ENCODE data around the gene ZGRF1.

The ZGRF1 gene, protein sequence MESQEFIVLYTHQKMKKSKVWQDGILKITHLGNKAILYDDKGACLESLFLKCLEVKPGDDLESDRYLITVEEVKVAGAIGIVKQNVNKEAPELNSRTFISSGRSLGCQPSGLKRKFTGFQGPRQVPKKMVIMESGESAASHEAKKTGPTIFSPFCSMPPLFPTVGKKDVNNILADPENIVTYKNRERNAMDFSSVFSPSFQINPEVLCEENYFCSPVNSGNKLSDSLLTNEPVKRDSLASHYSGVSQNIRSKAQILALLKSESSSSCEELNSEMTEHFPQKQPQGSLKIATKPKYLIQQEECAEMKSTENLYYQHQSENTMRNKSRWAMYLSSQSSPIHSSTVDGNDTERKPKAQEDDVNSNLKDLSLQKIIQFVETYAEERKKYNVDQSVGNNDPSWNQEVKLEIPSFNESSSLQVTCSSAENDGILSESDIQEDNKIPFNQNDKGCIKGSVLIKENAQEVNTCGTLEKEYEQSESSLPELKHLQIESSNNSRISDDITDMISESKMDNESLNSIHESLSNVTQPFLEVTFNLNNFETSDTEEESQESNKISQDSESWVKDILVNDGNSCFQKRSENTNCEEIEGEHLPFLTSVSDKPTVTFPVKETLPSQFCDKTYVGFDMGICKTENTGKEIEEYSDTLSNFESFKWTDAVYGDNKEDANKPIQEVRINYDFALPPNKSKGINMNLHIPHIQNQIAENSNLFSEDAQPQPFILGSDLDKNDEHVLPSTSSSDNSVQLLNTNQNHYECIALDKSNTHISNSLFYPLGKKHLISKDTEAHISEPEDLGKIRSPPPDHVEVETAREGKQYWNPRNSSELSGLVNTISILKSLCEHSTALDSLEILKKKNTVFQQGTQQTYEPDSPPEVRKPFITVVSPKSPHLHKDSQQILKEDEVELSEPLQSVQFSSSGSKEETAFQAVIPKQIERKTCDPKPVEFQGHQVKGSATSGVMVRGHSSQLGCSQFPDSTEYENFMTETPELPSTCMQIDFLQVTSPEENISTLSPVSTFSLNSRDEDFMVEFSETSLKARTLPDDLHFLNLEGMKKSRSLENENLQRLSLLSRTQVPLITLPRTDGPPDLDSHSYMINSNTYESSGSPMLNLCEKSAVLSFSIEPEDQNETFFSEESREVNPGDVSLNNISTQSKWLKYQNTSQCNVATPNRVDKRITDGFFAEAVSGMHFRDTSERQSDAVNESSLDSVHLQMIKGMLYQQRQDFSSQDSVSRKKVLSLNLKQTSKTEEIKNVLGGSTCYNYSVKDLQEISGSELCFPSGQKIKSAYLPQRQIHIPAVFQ (N-terminal part only)
- long read RNA-seq, transcript ZGRF1-207 (6 exons, 794 nt), result major isoform, 11 of 68 reads
- long read RNA-seq, partial matches to known transcripts, result 21 of 68 reads
- long read RNA-seq, other reads (novel, unspliced or antisense), result 32 of 68 reads

DNA sequence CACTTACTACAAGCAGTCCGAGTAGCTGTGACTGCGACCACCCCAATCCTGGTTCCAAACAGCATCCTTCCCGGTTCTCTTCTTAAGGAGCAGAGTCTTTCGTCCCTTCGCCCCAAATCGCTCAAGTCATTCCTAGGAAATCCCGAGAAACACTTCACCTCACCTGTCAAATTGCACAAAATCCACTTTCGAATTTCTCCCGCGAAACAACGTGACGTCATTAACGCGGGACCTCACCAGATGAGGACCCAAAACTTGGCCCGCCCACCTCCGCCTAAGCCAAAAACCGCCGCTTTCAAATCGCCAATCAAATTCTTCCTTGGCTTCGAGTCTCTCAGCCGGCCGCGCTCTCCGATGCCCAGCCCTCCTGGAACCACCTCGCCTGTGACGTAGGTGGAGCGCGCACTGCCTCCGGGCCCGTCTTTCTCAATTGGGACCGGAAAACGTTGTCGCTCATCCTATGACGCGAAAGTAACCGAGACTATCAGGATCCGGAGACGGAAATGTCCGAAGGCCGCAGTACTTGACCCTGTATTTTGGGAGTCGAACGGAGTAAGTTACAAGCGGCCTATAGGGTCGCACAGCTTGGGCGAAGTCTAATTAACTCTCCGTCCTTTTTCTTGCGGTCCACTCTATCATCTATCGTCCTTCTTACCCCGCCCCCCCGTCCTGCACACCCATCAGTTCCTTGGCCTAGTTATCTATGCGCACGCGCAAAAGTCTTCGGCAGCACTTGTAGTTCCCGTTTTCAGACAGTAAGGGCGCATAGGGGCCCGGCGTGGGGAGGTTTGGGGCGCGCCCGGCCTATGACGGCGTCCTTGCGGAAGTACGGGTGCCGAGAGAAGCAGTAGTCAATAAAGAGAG is at the start of gene ZGRF1, which contains the start of gene LARP7:
Gene ZGRF1, minus strand, starts transcription at position 222 of the 864 bp plus-strand sequence. CDS start 3,733 bp downstream, outside the sequence.
Gene LARP7, plus strand, starts transcription at position 456 of the 864 bp plus-strand sequence. CDS start 7,527 bp downstream, outside the sequence.
- Histone ChIP-seq H3K27me3 (ENCODE audit: insufficient read depth, poor library complexity, severe bottlenecking) (no peaks in the 10 kb centered on the region), H3K27ac (replicated peaks) (peak within 1 kb of the TSS; percentile 92), H3K4me3 (replicated peaks; ENCODE audit: insufficient read depth, low read length) (peak within 1 kb of the TSS; percentile 99)
- DNase-seq (ENCODE audit: low read depth in 1 of 2, low spot score in 1 of 2), result peak; percentile 92 to 99
- TF ChIP-seq SPI1 (IDR thresholded peaks at IDR 0.05; ENCODE audit: borderline replicate concordance, low read depth) (peak; percentile 72), POLR2AphosphoS5 (IDR thresholded peaks at IDR 0.05; ENCODE audit: low read depth) (peak; percentile 54), GABPA (IDR thresholded peaks at IDR 0.05; ENCODE audit: low read depth) (peak; percentile 63)
- TF ChIP-seq, protein P1, sequence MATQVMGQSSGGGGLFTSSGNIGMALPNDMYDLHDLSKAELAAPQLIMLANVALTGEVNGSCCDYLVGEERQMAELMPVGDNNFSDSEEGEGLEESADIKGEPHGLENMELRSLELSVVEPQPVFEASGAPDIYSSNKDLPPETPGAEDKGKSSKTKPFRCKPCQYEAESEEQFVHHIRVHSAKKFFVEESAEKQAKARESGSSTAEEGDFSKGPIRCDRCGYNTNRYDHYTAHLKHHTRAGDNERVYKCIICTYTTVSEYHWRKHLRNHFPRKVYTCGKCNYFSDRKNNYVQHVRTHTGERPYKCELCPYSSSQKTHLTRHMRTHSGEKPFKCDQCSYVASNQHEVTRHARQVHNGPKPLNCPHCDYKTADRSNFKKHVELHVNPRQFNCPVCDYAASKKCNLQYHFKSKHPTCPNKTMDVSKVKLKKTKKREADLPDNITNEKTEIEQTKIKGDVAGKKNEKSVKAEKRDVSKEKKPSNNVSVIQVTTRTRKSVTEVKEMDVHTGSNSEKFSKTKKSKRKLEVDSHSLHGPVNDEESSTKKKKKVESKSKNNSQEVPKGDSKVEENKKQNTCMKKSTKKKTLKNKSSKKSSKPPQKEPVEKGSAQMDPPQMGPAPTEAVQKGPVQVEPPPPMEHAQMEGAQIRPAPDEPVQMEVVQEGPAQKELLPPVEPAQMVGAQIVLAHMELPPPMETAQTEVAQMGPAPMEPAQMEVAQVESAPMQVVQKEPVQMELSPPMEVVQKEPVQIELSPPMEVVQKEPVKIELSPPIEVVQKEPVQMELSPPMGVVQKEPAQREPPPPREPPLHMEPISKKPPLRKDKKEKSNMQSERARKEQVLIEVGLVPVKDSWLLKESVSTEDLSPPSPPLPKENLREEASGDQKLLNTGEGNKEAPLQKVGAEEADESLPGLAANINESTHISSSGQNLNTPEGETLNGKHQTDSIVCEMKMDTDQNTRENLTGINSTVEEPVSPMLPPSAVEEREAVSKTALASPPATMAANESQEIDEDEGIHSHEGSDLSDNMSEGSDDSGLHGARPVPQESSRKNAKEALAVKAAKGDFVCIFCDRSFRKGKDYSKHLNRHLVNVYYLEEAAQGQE (IDR thresholded peaks at IDR 0.05; ENCODE audit: insufficient replicate concordance, low read depth), result peak; percentile 26
- TF ChIP-seq, protein P2, sequence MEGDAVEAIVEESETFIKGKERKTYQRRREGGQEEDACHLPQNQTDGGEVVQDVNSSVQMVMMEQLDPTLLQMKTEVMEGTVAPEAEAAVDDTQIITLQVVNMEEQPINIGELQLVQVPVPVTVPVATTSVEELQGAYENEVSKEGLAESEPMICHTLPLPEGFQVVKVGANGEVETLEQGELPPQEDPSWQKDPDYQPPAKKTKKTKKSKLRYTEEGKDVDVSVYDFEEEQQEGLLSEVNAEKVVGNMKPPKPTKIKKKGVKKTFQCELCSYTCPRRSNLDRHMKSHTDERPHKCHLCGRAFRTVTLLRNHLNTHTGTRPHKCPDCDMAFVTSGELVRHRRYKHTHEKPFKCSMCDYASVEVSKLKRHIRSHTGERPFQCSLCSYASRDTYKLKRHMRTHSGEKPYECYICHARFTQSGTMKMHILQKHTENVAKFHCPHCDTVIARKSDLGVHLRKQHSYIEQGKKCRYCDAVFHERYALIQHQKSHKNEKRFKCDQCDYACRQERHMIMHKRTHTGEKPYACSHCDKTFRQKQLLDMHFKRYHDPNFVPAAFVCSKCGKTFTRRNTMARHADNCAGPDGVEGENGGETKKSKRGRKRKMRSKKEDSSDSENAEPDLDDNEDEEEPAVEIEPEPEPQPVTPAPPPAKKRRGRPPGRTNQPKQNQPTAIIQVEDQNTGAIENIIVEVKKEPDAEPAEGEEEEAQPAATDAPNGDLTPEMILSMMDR (IDR thresholded peaks at IDR 0.05; ENCODE audit: insufficient read depth, low read length), result peak; percentile 65

DNA sequence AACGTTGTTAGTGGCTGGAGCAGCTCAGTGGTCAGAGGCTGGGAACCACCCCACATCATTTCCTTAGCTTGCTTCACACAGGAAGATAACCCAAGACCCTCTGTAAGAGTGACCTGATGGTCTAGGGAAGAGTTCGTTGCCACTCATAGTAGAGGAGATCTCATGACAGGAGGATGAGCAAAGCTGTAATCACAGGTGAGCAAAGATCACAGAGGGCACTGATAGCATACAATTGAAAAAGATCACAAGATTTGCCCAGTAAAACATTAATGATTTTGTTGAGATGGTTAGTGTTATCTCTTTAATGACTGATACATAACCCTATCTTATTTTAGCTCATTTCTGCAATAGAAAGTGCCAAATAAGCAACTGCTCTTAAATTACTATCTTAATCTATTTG is 44.3 kb upstream of the ZGRF1 start:
- no peaks in the 10 kb centered on the region for H3K27me3 ChIP-seq (ENCODE audit: insufficient read depth, poor library complexity, severe bottlenecking)
- DNase-seq (ENCODE audit: low read depth in 1 of 2, low spot score in 1 of 2), result no peak
- no peak overlapping the region for H3K4me3 ChIP-seq (replicated peaks; ENCODE audit: insufficient read depth, low read length)
- no peak for TF ChIP-seq POLR2AphosphoS5 (IDR thresholded peaks at IDR 0.05; ENCODE audit: low read depth)
- TF ChIP-seq, protein P2 (IDR thresholded peaks at IDR 0.05; ENCODE audit: insufficient read depth, low read length), result no peak
- TF ChIP-seq, protein P1 (IDR thresholded peaks at IDR 0.05; ENCODE audit: insufficient replicate concordance, low read depth), result no peak
- TF ChIP-seq SPI1 (IDR thresholded peaks at IDR 0.05; ENCODE audit: borderline replicate concordance, low read depth), result no peak
- no peak for TF ChIP-seq GABPA (IDR thresholded peaks at IDR 0.05; ENCODE audit: low read depth)
- no peak overlapping the region for H3K27ac ChIP-seq (replicated peaks)

Data from HL-60 (cell line).